Hepatocyte (in vitro differentiated cells): ENCODE results near the gene MAPKAP1. TPM values are rescaled to one million over a fixed set of nuclear protein-coding genes. Genes with fewer than 3 reads are reported as not detected.

ENCODE experiments used
- DNase-seq: peaks from one replicate; pipeline ENCODE4 v3.0.0-alpha.2; 2016; ENCODE audit warnings: low spot score
- H2AFZ ChIP-seq: fragments of 200-600 bp; sonication (generic); 2 replicates; pipeline ENCODE4 v1.6.0; 2016; ENCODE audit warnings: antibody characterized with exemption, mild to moderate bottlenecking
- H3K27ac ChIP-seq: fragments of 200-600 bp; sonication (generic); 2 replicates; pipeline ENCODE4 v1.5.1; 2016; ENCODE audit warnings: mild to moderate bottlenecking
- H3K27me3 ChIP-seq: fragments of 200-600 bp; sonication (generic); 2 replicates; pipeline ENCODE4 v1.6.1; 2016
- H3K36me3 ChIP-seq: fragments of 200-600 bp; sonication (generic); replicated peaks from 2 replicates; pipeline ENCODE4 v1.5.1; 2016; ENCODE audit warnings: low read depth; ENCODE audit not compliant: insufficient read depth
- H3K4me1 ChIP-seq: fragments of 200-600 bp; sonication (generic); 2 replicates; pipeline ENCODE4 v1.5.1; 2016; ENCODE audit warnings: mild to moderate bottlenecking, moderate library complexity; ENCODE audit not compliant: insufficient read depth
- H3K4me2 ChIP-seq: fragments of 200-600 bp; sonication (generic); 2 replicates; pipeline ENCODE4 v1.6.0; 2016
- H3K4me3 ChIP-seq: fragments of 200-600 bp; sonication (generic); 2 replicates; pipeline ENCODE4 v1.5.1; 2016; ENCODE audit warnings: mild to moderate bottlenecking
- H3K79me2 ChIP-seq: fragments of 200-600 bp; sonication (generic); 2 replicates; pipeline ENCODE4 v1.6.0; 2017; ENCODE audit warnings: mild to moderate bottlenecking
- H3K9me2 ChIP-seq: fragments of 200-600 bp; sonication (generic); replicated peaks from 2 replicates; pipeline ENCODE4 v1.6.0; 2017; ENCODE audit warnings: mild to moderate bottlenecking; ENCODE audit not compliant: insufficient read depth
- H3K9me3 ChIP-seq: fragments of 200-600 bp; sonication (generic); 2 replicates; pipeline ENCODE4 v1.5.1; 2016; ENCODE audit warnings: low read depth, mild to moderate bottlenecking
- H4K20me1 ChIP-seq: fragments of 200-600 bp; sonication (generic); 2 replicates; pipeline ENCODE4 v1.6.0; 2016; ENCODE audit warnings: mild to moderate bottlenecking; ENCODE audit not compliant: insufficient read depth, poor library complexity, severe bottlenecking
- EZH2 ChIP-seq: fragments of 200-600 bp; sonication (generic); IDR thresholded peaks from 2 replicates; pipeline ENCODE4 v1.6.1; 2016; ENCODE audit warnings: antibody characterized with exemption, mild to moderate bottlenecking, borderline replicate concordance
- EZH2phosphoT487 ChIP-seq: fragments of 200-600 bp; sonication (generic); IDR thresholded peaks from one replicate; pipeline ENCODE4 v1.6.1; 2018; ENCODE audit warnings: antibody characterized with exemption, mild to moderate bottlenecking, low read depth, moderate library complexity; ENCODE audit not compliant: unreplicated experiment, severe bottlenecking
- WGBS: methylation state at CpG from one replicate; pipeline ENCODE4 v1.1.6; 2016; ENCODE audit warnings: low lambda C conversion rate; ENCODE audit errors: missing lambda C conversion rate; 5-methylcytosine and 5-hydroxymethylcytosine counted together
- polyA plus RNA-seq: library from polyadenylated mRNA; unstranded; fragments of >200 nt; fragmentation: Nextera tagmentation; extraction: Ambion mirVana; gene quantifications from 2 replicates; pipeline ENCODE4 v1.2.1, GENCODE V29; 2016
- total RNA-seq: library from RNA; depleted of rRNA; stranded (reverse); fragments of >200 nt; gene quantifications from 2 replicates; pipeline ENCODE4 v1.2.3, GENCODE V29; 2014
- TF ChIP-seq, protein P1 (sequence below): fragments of 200-600 bp; sonication (generic); IDR thresholded peaks from 2 replicates; pipeline ENCODE4 v1.5.1; 2016; ENCODE audit warnings: antibody characterized with exemption, mild to moderate bottlenecking; ENCODE audit not compliant: poor library complexity

The MAPKAP1 gene
- total and polyA plus RNA-seq, 2 experiments from 2014 or later = 74.5 to 79.4 TPM

DNA sequence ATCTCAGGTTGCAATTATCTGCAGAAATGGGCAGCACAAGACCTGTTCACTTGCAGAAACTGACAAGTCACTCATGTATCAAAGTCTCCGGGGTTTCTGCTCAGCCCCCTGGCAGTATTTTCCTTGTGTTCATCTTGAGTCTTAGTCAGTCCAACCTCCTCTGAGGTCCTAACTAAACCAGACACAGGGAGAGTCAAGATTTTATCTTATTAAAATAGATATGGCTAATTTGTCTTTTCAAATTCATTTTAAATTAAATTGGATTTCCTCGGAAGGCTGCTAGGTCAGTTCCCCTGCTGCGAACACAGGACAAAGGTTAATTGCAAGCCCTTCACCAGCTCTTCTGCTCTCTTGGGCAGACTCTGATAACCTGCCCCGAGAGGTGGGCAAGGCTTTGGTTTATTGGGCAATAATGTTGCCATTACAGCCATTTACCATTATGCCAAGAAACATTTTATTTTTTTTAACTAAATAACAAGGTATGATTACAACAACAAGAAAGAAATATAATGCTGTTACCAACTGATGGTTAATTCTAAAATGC, 103.5 kb downstream of the MAPKAP1 start:
- Histone ChIP-seq H3K4me2 (peak overlapping the region; percentile 45), H2AFZ (no peak overlapping the region), H3K27ac (no peak overlapping the region), H3K27me3 (no peaks in the 10 kb centered on the region), H3K9me3 (no peaks in the 10 kb centered on the region), H3K4me1 (peaks cover 5% of the 10 kb centered on the region), H3K4me3 (no peak overlapping the region), H3K9me2 (no peaks in the 10 kb centered on the region), H3K79me2 (peaks cover 42% of the 10 kb centered on the region), H4K20me1 (peaks cover 11% of the 10 kb centered on the region), H3K36me3 (no peaks in the 10 kb centered on the region)
- DNase-seq = no peak
- TF ChIP-seq, protein P1, sequence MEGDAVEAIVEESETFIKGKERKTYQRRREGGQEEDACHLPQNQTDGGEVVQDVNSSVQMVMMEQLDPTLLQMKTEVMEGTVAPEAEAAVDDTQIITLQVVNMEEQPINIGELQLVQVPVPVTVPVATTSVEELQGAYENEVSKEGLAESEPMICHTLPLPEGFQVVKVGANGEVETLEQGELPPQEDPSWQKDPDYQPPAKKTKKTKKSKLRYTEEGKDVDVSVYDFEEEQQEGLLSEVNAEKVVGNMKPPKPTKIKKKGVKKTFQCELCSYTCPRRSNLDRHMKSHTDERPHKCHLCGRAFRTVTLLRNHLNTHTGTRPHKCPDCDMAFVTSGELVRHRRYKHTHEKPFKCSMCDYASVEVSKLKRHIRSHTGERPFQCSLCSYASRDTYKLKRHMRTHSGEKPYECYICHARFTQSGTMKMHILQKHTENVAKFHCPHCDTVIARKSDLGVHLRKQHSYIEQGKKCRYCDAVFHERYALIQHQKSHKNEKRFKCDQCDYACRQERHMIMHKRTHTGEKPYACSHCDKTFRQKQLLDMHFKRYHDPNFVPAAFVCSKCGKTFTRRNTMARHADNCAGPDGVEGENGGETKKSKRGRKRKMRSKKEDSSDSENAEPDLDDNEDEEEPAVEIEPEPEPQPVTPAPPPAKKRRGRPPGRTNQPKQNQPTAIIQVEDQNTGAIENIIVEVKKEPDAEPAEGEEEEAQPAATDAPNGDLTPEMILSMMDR = no peak
- no peak for TF ChIP-seq EZH2phosphoT487
- no peak for TF ChIP-seq EZH2
- 59% methylated on average over 4 of the region's 4 CpGs for WGBS

DNA sequence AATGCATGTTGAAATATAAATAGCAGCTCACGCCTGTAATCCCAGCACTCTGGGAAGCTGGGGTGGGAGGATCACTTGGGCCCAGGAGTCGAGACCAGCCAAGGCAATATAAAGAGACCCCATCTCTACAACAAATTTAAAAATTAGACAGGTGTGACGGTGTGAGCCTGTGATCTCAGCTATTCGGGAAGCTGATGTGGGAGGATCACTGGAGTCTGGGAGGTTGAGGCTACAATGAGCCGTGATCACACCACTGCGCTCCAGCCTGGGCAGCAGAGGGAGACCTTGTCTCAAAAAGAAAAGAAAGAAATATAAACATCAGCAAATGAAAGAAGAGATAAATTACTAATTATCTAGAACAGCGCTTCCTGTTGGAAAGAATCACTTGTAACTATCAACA, 105.0 kb downstream of the MAPKAP1 start:
- no peak overlapping the region for H2AFZ ChIP-seq
- H3K27me3 ChIP-seq = no peaks in the 10 kb centered on the region
- H3K9me2 ChIP-seq = no peaks in the 10 kb centered on the region
- no peak for TF ChIP-seq EZH2
- TF ChIP-seq, protein P1 = peak; percentile 9
- H3K4me2 ChIP-seq = no peak overlapping the region
- peaks cover 11% of the 10 kb centered on the region for H4K20me1 ChIP-seq
- peaks cover 5% of the 10 kb centered on the region for H3K4me1 ChIP-seq
- peaks cover 48% of the 10 kb centered on the region for H3K79me2 ChIP-seq
- no peak for DNase-seq
- no peaks in the 10 kb centered on the region for H3K9me3 ChIP-seq
- H3K36me3 ChIP-seq = no peaks in the 10 kb centered on the region
- no peak overlapping the region for H3K4me3 ChIP-seq
- WGBS = 89% methylated on average over 7 of the region's 7 CpGs
- H3K27ac ChIP-seq = no peak overlapping the region

DNA sequence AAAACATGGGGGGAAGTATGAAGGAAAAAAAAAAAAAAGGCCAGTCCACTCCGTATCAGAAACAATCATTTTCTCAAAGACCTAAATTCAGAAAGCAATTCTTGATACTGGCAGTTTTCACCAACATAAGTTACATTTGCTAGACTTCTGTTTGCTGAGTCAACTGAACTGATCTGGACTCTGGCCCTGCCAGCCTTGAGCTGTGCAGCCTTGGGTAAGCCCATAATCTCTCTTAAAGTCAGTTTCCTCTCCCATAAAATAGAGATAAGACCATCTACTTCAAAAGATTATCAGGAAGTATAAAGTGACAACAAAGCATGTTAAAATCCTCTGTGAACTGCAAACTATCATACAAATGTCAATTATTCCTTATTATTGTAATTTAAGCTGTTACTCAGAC, 106.8 kb downstream of the MAPKAP1 start:
- H3K27ac ChIP-seq = peak overlapping the region; percentile 59
- no peaks in the 10 kb centered on the region for H3K36me3 ChIP-seq
- peaks cover 5% of the 10 kb centered on the region for H3K4me1 ChIP-seq
- H2AFZ ChIP-seq = no peak overlapping the region
- no peak overlapping the region for H3K4me3 ChIP-seq
- DNase-seq = peak; percentile 57
- 43% methylated on average over 1 of the region's 1 CpG for WGBS
- H3K79me2 ChIP-seq = peaks cover 49% of the 10 kb centered on the region
- H3K4me2 ChIP-seq = peak overlapping the region; percentile 33
- H3K9me3 ChIP-seq = no peaks in the 10 kb centered on the region
- peaks cover 8% of the 10 kb centered on the region for H4K20me1 ChIP-seq
- no peaks in the 10 kb centered on the region for H3K9me2 ChIP-seq
- no peaks in the 10 kb centered on the region for H3K27me3 ChIP-seq
- TF ChIP-seq, protein P1 = no peak
- TF ChIP-seq EZH2phosphoT487 = no peak
- no peak for TF ChIP-seq EZH2

DNA sequence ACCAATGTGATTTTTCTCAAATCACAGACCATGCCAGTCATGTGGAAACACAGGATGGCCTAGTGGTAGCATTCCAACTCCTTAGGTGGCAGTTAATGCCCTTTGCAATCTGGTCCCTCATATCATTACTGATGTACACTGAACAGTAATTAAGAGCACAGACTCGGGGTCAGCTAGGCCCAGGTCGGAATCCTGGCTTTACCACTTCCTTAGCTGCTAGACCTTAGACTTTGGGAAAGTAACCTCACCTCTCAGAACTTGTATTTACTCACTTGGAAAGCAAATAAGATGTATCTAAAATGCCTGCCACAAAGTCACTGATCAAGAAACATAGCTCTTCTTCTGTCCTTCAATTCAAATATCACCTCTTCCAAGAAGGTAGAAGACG, 112.8 kb downstream of the MAPKAP1 start:
- Histone ChIP-seq H3K4me1 (peaks cover 10% of the 10 kb centered on the region), H3K4me2 (no peak overlapping the region), H4K20me1 (no peaks in the 10 kb centered on the region), H2AFZ (no peak overlapping the region), H3K4me3 (no peak overlapping the region), H3K27me3 (no peaks in the 10 kb centered on the region), H3K79me2 (peaks cover 62% of the 10 kb centered on the region), H3K9me3 (no peaks in the 10 kb centered on the region), H3K36me3 (no peaks in the 10 kb centered on the region), H3K9me2 (no peaks in the 10 kb centered on the region), H3K27ac (no peak overlapping the region)
- DNase-seq = no peak
- TF ChIP-seq EZH2 (no peak), EZH2phosphoT487 (no peak)
- TF ChIP-seq, protein P1 = no peak
- 68% methylated on average over 3 of the region's 3 CpGs for WGBS
